A673 (cell line): Measurements from ENCODE around the gene CCL17. TPM values are rescaled to one million over a fixed set of nuclear protein-coding genes. Genes with fewer than 3 reads are reported as not detected.
"Not testable (repeated sequence)": the region's sequence is repeated elsewhere in the genome, so short reads cannot be mapped to it uniquely, and the experiment has no call there.

ENCODE experiments used
- BruUV-seq: library from RNA; stranded (reverse); fragments of 400-500 nt; replicated peaks from 2 replicates; lab custom pipeline; 2021; lab: Mats Ljungman, UMichigan
- CTCF ChIA-PET: fragments of 300-600 bp; sonication (Branson Sonifier 250); formaldehyde crosslinking; loops from one replicate; lab custom pipeline; 2022; ENCODE audit warnings: antibody characterized with exemption; lab: Charles Lee
- POLR2A ChIA-PET: fragments of 300-600 bp; sonication (Branson Sonifier 250); formaldehyde crosslinking; loops from one replicate; lab custom pipeline; 2022; ENCODE audit warnings: antibody characterized with exemption; ENCODE audit not compliant: low non-redundant PET; lab: Charles Lee
- DNase-seq: peaks from one replicate; pipeline ENCODE4 v3.0.0-alpha.2; 2015; ENCODE audit warnings: low spot score
- H3K27ac ChIP-seq: fragments of 200-600 bp; sonication (generic); 2 replicates; pipeline ENCODE4 v1.5.1; 2016; ENCODE audit warnings: mixed run types, low read depth, mild to moderate bottlenecking, mixed read lengths, antibody characterized with exemption, low read length; ENCODE audit not compliant: poor library complexity, severe bottlenecking
- H3K27me3 ChIP-seq: fragments of 200-600 bp; sonication (generic); replicated peaks from 2 replicates; pipeline ENCODE4 v1.6.1; 2017; ENCODE audit warnings: mixed run types, low read depth, mild to moderate bottlenecking, mixed read lengths, antibody characterized with exemption, low read length; ENCODE audit not compliant: insufficient read depth, poor library complexity
- H3K36me3 ChIP-seq: fragments of 200-600 bp; sonication (generic); 2 replicates; pipeline ENCODE4 v1.6.1; 2016; ENCODE audit warnings: mixed run types, mild to moderate bottlenecking, mixed read lengths, antibody characterized with exemption, low read length; ENCODE audit not compliant: insufficient read depth, poor library complexity, severe bottlenecking
- H3K4me1 ChIP-seq: fragments of 200-600 bp; sonication (generic); 2 replicates; pipeline ENCODE4 v1.6.1; 2017; ENCODE audit warnings: mixed run types, mild to moderate bottlenecking, mixed read lengths, antibody characterized with exemption, low read length; ENCODE audit not compliant: insufficient read depth, poor library complexity, severe bottlenecking
- H3K4me3 ChIP-seq: fragments of 200-600 bp; sonication (generic); 2 replicates; pipeline ENCODE4 v1.5.1; 2016; ENCODE audit warnings: low read depth, mixed run types, mild to moderate bottlenecking, mixed read lengths, low read length; ENCODE audit not compliant: poor library complexity, severe bottlenecking
- H3K9me3 ChIP-seq: fragments of 200-600 bp; sonication (generic); 2 replicates; pipeline ENCODE4 v1.6.1; 2016; ENCODE audit warnings: mixed run types, low read depth, mild to moderate bottlenecking, mixed read lengths, antibody characterized with exemption, low read length; ENCODE audit not compliant: poor library complexity, severe bottlenecking
- EZH2 ChIP-seq: fragments of 200-600 bp; sonication (generic); IDR thresholded peaks from 2 replicates; pipeline ENCODE4 v1.6.1; 2017; ENCODE audit warnings: borderline replicate concordance, low read depth, mild to moderate bottlenecking, mixed read lengths, antibody characterized with exemption, low read length; ENCODE audit not compliant: poor library complexity, severe bottlenecking
- intact Hi-C: fragments of 100-400 bp; cut with micrococcal nuclease; formaldehyde crosslinking; loops from one replicate; pipeline ENCODE4 v1.10.0; 2022; ENCODE audit not compliant: unreplicated experiment
- total RNA-seq: library from RNA; stranded (reverse); gene quantifications from 2 replicates; pipeline ENCODE4 v1.2.3, GENCODE V29; 2021
- TF ChIP-seq, protein P1 (sequence below): fragments of 300-800, 200-600 bp; sonication (generic); conservative IDR thresholded peaks from 2 replicates; pipeline ENCODE4 v1.5.1; 2017; ENCODE audit warnings: low read depth, mild to moderate bottlenecking, antibody characterized with exemption, low read length, moderate library complexity, mixed read lengths

CCL17 gene
- total RNA-seq, 1 experiment from 2014 or later = not detected

DNA sequence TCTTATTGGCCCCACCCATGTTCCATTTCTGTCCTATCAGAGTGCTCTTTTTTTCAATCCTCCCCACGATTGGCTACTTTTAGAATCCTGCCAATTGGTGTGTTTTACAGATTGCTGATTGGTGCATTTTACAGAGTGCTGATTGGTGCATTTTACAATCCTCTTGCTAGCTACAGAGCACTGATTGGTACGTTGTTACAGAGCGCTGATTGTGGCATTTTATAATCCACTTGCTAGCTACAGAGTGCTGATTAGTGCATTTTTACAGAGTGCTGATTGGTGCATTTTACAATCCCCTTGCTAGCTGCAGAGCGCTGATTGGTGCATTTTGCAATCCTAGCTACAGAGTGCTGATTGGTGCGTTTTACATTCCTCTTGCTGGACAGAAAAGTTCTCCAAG is 9.5 kb upstream of the CCL17 start:
- POLR2A ChIA-PET = no interaction called here
- BruUV-seq = no TSS peak

DNA sequence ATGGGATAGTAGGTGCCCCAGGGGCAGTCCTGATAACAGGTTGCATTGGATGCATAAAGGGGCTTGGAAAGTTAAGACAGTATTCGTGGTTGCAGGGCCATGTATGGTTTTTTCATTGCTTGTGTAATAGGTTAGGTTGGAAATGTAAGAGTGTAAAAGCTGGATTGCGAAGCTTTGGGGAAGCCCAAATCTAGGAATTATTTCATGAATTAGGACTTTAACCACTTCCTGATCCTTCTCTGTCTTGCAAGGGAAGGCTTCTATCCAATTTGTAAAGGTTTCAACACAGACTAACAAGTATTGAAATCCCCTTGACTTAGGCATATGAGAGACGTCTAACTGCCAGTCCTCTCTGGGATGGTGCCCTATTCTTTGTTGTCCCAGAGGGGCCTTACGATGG is 7.8 kb upstream of the CCL17 start:
- Histone ChIP-seq H3K4me1 (no peaks in the 10 kb centered on the region), H3K9me3 (no peaks in the 10 kb centered on the region), H3K36me3 (no peaks in the 10 kb centered on the region), H3K27me3 (no peaks in the 10 kb centered on the region), H3K4me3 (no peak overlapping the region), H3K27ac (no peak overlapping the region)
- BruUV-seq = no TSS peak
- no peak for DNase-seq
- CTCF ChIA-PET = no interaction called here
- intact Hi-C loops = no loop called here
- TF ChIP-seq, protein P1, sequence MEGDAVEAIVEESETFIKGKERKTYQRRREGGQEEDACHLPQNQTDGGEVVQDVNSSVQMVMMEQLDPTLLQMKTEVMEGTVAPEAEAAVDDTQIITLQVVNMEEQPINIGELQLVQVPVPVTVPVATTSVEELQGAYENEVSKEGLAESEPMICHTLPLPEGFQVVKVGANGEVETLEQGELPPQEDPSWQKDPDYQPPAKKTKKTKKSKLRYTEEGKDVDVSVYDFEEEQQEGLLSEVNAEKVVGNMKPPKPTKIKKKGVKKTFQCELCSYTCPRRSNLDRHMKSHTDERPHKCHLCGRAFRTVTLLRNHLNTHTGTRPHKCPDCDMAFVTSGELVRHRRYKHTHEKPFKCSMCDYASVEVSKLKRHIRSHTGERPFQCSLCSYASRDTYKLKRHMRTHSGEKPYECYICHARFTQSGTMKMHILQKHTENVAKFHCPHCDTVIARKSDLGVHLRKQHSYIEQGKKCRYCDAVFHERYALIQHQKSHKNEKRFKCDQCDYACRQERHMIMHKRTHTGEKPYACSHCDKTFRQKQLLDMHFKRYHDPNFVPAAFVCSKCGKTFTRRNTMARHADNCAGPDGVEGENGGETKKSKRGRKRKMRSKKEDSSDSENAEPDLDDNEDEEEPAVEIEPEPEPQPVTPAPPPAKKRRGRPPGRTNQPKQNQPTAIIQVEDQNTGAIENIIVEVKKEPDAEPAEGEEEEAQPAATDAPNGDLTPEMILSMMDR = no peak
- no peak for TF ChIP-seq EZH2
- POLR2A ChIA-PET = no interaction called here

More for the DNA sequence above, 9.5 kb upstream of the CCL17 start:
- CTCF ChIA-PET = no interaction called here
- no peaks in the 10 kb centered on the region for H3K9me3 ChIP-seq
- H3K4me3 ChIP-seq = no peak overlapping the region
- H3K36me3 ChIP-seq = no peaks in the 10 kb centered on the region
- no peak for DNase-seq
- no peaks in the 10 kb centered on the region for H3K4me1 ChIP-seq
- TF ChIP-seq EZH2 = no peak
- TF ChIP-seq, protein P1 = no peak
- intact Hi-C loops = no loop called here
- no peak overlapping the region for H3K27ac ChIP-seq
- no peaks in the 10 kb centered on the region for H3K27me3 ChIP-seq

DNA sequence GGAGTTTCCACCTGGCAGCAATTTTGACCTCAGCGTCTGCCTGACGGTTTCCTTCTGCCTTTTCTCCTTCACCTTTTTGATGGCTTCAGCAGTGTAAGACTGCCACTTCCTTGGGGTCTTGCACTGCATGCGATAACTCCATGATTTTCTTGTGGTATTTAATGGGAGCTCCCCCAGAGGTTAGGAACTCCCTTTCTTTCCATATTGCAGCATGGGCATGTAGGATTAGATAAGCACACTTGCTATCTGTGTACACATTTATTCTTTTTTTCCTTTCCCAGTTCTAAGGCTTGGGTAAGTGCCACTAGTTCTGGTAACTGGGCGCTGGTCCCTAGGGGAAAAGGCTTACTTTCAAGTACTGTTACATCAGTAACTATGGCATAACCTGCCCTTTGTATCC is 7.1 kb upstream of the CCL17 start:
- H3K27me3 ChIP-seq, intact Hi-C loops, H3K4me1 ChIP-seq, H3K9me3 ChIP-seq, H3K4me3 ChIP-seq, H3K36me3 ChIP-seq, H3K27ac ChIP-seq, POLR2A ChIA-PET, DNase-seq, CTCF ChIA-PET, BruUV-seq: not testable (repeated sequence)

DNA sequence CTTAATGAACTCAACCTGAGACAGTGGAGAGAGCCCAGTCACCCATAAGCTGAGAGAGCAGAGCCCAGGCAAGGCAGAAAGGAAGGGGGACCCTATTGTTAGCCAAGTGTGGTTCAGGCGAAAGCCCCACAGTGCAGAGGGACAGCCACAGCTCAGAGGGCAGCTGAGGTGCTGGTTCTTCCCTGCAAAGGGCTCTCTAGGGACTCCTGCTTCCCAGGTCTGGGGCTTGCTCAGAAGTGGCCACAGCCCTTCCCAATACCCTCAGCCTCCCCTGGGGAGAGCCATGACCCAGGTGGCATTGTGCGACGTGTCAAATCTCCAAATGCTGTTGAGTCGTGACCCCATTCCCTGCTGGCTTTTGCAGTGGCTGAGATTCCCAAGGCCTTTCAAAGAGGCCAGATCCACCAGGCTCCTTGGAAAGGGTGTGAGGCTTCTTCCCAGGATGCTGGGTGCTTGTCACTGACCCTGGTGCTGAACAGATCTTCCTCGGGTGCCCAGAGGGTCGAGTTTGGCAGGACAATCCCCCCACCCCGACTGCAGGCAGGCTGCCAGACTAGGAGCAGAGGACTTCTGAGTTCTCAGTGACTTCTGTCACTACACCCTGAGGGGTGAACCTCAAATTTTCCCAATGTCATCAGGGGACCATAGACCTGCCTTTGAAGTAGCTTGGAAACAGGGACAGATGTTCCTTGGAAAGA is 2.5 kb upstream of the CCL17 start:
- Histone ChIP-seq H3K4me1 (no peaks in the 10 kb centered on the region), H3K4me3 (no peak overlapping the region), H3K36me3 (no peaks in the 10 kb centered on the region), H3K27me3 (no peaks in the 10 kb centered on the region), H3K27ac (no peak overlapping the region), H3K9me3 (no peaks in the 10 kb centered on the region)
- ChIA-PET CTCF (no interaction called here), POLR2A (no interaction called here)
- no peak for TF ChIP-seq EZH2
- intact Hi-C loops = no loop called here
- no peak for DNase-seq
- BruUV-seq = no TSS peak
